Stomach smooth muscle (tissue), 2 donors: ENCODE data around the gene LRRC10.

Experiments
- H3K27ac ChIP-seq: one replicate; pipeline ENCODE4 v1.7.0; 2013; ENCODE audit warnings: mild to moderate bottlenecking, low read length, inconsistent platforms
- H3K27me3 ChIP-seq, 2 donors: one replicate each; pipeline ENCODE4 v1.7.0; 2013; ENCODE audit warnings: low read length in 2 of 2; ENCODE audit not compliant: insufficient read depth in 2 of 2, control insufficient read depth in 1 of 2
- H3K36me3 ChIP-seq, 2 donors: one replicate each; pipeline ENCODE4 v1.7.0; 2013; ENCODE audit warnings: low read length in 2 of 2; ENCODE audit not compliant: control insufficient read depth in 2 of 2, insufficient read depth in 2 of 2
- H3K4me1 ChIP-seq: one replicate; pipeline ENCODE4 v1.7.0; 2013; ENCODE audit warnings: low read length; ENCODE audit not compliant: control insufficient read depth, insufficient read depth
- H3K4me3 ChIP-seq, 2 donors: one replicate each; pipeline ENCODE4 v1.7.0; 2013; ENCODE audit warnings: low read length in 2 of 2
- H3K9ac ChIP-seq, 2 donors: one replicate each; pipeline ENCODE4 v1.7.0; 2013; ENCODE audit warnings: low read length in 2 of 2, mild to moderate bottlenecking in 1 of 2
- H3K9me3 ChIP-seq, 2 donors: one replicate each; pipeline ENCODE4 v1.7.0; 2013; ENCODE audit warnings: low read length in 2 of 2; ENCODE audit not compliant: control insufficient read depth in 2 of 2
- donor health status: healthy.
- donor health status: Pancreatic carcinoma.

The LRRC10 gene

DNA sequence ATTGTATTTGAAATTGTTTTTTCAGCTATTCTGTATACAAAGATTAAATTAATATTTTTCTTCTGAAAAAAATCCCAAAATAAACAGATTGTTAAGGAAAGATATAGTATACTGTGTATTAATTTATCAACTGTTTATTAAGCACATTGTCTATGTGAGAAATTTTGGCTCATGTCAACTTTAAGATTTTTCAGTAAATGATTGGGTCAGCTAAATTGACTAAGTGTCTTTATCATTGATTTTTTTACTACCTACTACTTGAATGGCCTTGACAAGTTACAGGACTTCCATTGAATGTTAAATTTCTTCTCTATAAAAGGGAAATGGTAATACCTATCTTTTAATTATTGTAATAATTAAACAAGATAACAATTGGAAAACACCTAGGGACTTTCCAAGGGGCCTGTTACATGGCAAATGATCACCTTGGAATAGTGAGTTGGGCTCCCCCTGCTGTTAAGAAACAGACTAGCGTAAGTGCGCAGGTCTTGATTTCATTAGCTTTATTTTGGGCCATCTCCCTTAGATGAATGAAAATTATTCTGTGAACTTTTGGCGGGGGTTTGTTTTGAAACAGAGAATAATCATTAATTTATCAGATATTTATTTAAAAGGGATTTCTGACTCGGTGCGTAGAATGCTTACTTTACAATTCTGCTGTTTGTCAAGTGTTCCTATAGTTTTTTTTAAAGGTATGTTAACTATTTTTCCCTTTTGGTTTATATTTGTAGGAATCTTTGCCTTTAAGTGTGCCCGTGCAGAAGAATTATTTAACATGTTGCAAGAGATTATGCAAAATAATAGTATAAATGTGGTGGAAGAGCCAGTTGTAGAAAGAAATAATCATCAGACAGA is 39.9 kb downstream of the LRRC10 start:
- Histone ChIP-seq H3K27ac (no peak overlapping the region), H3K4me1 (no peaks in the 10 kb centered on the region), H3K27me3 (no peaks in the 10 kb centered on the region), H3K36me3 (peaks cover 19 to 28% of the 10 kb centered on the region in 2 donors), H3K9ac (no peak overlapping the region), H3K9me3 (no peaks in the 10 kb centered on the region), H3K4me3 (no peak overlapping the region)

DNA sequence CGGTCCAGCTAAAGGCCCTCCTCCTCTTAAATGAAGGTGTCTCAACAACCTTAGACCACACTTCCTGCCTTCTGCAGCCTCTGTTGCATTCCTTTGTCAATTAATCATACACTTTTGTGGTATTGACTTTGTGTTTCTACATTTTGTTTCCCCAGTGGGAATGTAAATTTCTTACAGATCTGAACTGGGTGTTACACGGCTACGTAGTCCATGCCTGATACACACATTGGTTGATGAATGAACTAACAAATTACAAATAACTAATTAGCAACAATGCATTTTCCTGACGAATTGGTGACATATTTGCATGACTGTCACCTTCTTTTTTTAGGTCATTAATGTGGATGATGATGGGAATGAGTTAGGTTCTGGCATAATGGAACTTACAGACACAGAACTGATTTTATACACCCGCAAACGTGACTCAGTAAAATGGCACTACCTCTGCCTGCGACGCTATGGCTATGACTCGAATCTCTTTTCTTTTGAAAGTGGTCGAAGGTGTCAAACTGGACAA is 40.6 kb downstream of the LRRC10 start:
- no peaks in the 10 kb centered on the region for H3K27me3 ChIP-seq

DNA sequence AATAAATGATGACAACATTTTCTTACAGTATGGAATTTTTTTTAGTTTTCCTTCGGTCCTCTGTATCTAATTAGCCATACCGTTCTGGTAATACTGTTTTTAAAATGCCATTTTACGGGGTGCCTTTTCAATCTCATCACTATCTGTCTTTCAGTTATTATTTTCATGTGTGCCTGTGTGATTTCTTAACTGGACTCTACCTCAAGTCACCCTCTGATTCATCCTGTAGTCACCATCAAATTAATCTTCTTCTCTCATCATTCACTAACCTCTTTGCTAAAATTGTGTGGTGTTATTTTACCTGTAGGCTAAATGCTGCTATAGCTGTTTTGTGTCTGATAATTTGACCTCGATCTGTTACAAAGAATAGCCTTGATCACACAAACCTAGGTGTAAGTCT is 41.5 kb downstream of the LRRC10 start:
- Histone ChIP-seq H3K4me1 (no peaks in the 10 kb centered on the region), H3K9me3 (no peaks in the 10 kb centered on the region), H3K4me3 (no peak overlapping the region), H3K27ac (no peak overlapping the region), H3K9ac (no peak overlapping the region), H3K36me3 (peaks cover 14 to 21% of the 10 kb centered on the region in 2 donors), H3K27me3 (no peaks in the 10 kb centered on the region)

More for the DNA sequence above, 40.6 kb downstream of the LRRC10 start:
- Histone ChIP-seq H3K36me3 (peaks cover 19 to 28% of the 10 kb centered on the region in 2 donors), H3K4me1 (no peaks in the 10 kb centered on the region), H3K27ac (no peak overlapping the region), H3K4me3 (no peak overlapping the region), H3K9me3 (no peaks in the 10 kb centered on the region), H3K9ac (no peak overlapping the region)

DNA sequence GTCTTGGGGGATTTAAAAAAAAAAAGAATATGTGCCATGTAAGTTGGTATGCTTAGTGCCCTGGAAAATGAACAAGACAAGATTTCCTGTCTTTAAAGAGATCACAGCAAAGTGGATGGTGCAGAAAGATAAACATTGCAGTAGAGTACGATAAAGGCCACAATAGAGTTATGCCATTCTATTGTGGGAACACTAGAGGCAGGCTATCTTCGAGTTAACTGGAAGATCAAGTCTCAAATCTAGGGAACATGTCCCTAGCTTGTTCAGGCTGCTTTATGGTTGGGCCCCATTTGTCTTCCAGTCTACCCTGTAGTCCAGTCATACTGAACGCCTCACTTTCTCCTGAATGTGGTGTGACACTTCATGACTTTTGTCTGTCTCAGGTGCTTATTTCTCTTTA is 44.1 kb downstream of the LRRC10 start:
- Histone ChIP-seq H3K4me3 (no peak overlapping the region), H3K9ac (no peak overlapping the region), H3K4me1 (no peaks in the 10 kb centered on the region), H3K9me3 (no peaks in the 10 kb centered on the region), H3K27me3 (no peaks in the 10 kb centered on the region), H3K36me3 (peaks cover 2 to 19% of the 10 kb centered on the region in 2 donors), H3K27ac (no peak overlapping the region)

DNA sequence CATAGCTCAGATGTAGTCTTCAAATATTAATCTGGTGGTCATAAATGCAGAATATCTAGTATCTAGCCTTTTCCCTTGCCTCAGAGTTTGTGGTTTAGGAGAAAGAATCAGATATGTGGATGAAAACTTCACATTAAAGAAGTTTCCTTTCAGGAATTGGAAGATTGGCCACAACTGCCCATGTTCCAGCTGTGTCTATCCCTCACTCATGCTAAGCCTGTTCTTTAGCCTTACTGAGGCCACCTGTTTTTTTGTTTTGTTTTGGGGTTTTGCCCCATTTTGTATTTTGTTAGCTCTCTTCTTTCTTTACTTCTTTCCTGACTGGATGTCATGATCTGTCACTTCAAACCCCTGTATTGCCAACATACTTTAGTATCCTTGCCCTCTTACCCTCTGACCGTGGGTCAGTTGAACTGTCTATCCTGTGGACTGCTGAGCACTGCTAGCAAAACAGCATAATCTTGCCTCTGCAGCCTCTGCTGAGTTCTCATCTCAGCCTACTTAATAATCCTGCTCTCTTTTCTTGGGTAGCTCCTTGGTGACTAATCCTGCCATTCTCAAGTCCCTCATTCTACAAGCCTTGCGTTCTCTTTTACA is 47.4 kb downstream of the LRRC10 start:
- H3K4me1 ChIP-seq, result no peaks in the 10 kb centered on the region
- peaks cover 2 to 10% of the 10 kb centered on the region in 2 donors for H3K36me3 ChIP-seq
- H3K27ac ChIP-seq, result no peak overlapping the region
- H3K4me3 ChIP-seq, result no peak overlapping the region
- H3K9me3 ChIP-seq, result no peaks in the 10 kb centered on the region
- no peaks in the 10 kb centered on the region for H3K27me3 ChIP-seq
- no peak overlapping the region for H3K9ac ChIP-seq
